BJ (cell line): ENCODE results near the gene STX12. TPM values are rescaled to one million over a fixed set of nuclear protein-coding genes. Genes with fewer than 3 reads are reported as not detected.
"Not testable (repeated sequence)": the region's sequence is repeated elsewhere in the genome, so short reads cannot be mapped to it uniquely, and the experiment has no call there.

ENCODE experiments used
- CTCF ChIA-PET: fragments of 350-600 bp; formaldehyde crosslinking; extraction: SDS; loops from one replicate; lab custom pipeline; 2021; ENCODE audit warnings: antibody characterized with exemption, inconsistent platforms; lab: Yijun Ruan, JAX
- POLR2A ChIA-PET: fragments of 300-600 bp; sonication (Branson Sonifier 250); formaldehyde crosslinking; extraction: SDS; loops from one replicate; lab custom pipeline; 2021; ENCODE audit warnings: antibody characterized with exemption; lab: Charles Lee
- DNase-seq: peaks from one replicate; pipeline ENCODE4 v3.0.0-alpha.2; 2011; ENCODE audit warnings: low read depth
- H3K27me3 ChIP-seq: 2 replicates; pipeline ENCODE4 v1.6.0; 2011; ENCODE audit warnings: low read length; ENCODE audit not compliant: control insufficient read depth, insufficient read depth
- H3K36me3 ChIP-seq: 2 replicates; pipeline ENCODE4 v1.5.1; 2011; ENCODE audit warnings: low read length; ENCODE audit not compliant: control insufficient read depth, insufficient read depth
- H3K4me3 ChIP-seq: 2 replicates; pipeline ENCODE4 v1.5.1; 2011; ENCODE audit warnings: low read depth, mild to moderate bottlenecking, control low read depth, low read length
- polyA plus RNA-seq: library from polyadenylated mRNA; depleted of rRNA; stranded (reverse); fragments of >200 nt; gene quantifications from 2 replicates; pipeline ENCODE4 v1.2.3, GENCODE V29; 2011
- TF ChIP-seq, protein P1 (sequence below): IDR thresholded peaks from 2 replicates; pipeline ENCODE4 v1.5.1; 2011; ENCODE audit warnings: low read depth, mild to moderate bottlenecking, control low read depth, inconsistent platforms, low read length, moderate library complexity; ENCODE audit not compliant: insufficient read depth

The STX12 gene
- polyA plus RNA-seq, 1 experiment = 31.2 TPM

DNA sequence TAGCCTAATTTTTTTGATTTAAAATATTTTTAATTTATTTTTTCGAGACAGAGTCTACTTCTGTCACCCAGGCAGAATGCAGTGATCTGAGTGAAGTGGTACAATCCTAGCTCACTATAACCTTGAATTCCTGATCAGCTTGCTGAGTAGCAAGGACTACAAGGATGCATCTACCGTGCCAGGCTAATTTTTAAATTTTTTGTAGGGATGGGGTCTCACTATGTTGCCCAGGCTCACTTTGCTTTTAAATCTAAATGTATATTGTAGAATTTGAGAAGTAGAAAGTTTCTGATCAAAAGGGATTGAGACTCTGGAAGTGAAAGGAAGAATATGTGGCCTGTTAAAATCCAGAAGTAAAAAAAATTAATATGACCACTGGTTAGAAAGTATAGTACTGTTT is 1.6 kb downstream of the STX12 start:
- CTCF ChIA-PET = interaction anchor here (1.1 to 1.9 kb wide), 2 partner anchors 42 to 103 kb away, joined by 3 to 4 read pairs; partner anchors contain the start of gene IFI6
- Histone ChIP-seq H3K36me3 (no peaks in the 10 kb centered on the region), H3K27me3 (no peaks in the 10 kb centered on the region), H3K4me3 (peak overlapping the region; percentile 77; the same call in 1 of the 2 replicates)
- TF ChIP-seq, protein P1, sequence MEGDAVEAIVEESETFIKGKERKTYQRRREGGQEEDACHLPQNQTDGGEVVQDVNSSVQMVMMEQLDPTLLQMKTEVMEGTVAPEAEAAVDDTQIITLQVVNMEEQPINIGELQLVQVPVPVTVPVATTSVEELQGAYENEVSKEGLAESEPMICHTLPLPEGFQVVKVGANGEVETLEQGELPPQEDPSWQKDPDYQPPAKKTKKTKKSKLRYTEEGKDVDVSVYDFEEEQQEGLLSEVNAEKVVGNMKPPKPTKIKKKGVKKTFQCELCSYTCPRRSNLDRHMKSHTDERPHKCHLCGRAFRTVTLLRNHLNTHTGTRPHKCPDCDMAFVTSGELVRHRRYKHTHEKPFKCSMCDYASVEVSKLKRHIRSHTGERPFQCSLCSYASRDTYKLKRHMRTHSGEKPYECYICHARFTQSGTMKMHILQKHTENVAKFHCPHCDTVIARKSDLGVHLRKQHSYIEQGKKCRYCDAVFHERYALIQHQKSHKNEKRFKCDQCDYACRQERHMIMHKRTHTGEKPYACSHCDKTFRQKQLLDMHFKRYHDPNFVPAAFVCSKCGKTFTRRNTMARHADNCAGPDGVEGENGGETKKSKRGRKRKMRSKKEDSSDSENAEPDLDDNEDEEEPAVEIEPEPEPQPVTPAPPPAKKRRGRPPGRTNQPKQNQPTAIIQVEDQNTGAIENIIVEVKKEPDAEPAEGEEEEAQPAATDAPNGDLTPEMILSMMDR = no peak
- POLR2A ChIA-PET = interaction anchor here (0.6 kb wide), 1 partner anchor 33 kb away, joined by 3 read pairs; no protein-coding TSS in a partner anchor
- no peak for DNase-seq

GRCh38 chr1:27775336-27775735 is 2.3 kb downstream of the STX12 start:
- H3K4me3 ChIP-seq, DNase-seq, H3K36me3 ChIP-seq, H3K27me3 ChIP-seq: not testable (repeated sequence)
- CTCF ChIA-PET = interaction anchor here (0.5 to 1.1 kb wide), 2 partner anchors 54 to 103 kb away, joined by 3 to 4 read pairs; partner anchors contain the start of gene IFI6
- POLR2A ChIA-PET = interaction anchor here (0.6 kb wide), 1 partner anchor 33 kb away, joined by 3 read pairs; no protein-coding TSS in a partner anchor

- H3K27me3 ChIP-seq, DNase-seq, POLR2A ChIA-PET, H3K36me3 ChIP-seq, H3K4me3 ChIP-seq: not testable (repeated sequence)
- CTCF ChIA-PET = interaction anchor here (1.5 kb wide), 1 partner anchor 13 kb away, joined by 4 read pairs; no protein-coding TSS in a partner anchor
These were observed 3.3 kb downstream of the STX12 start for GRCh38 chr1:27776276-27776675.

- POLR2A ChIA-PET = no interaction called here
- no peak for DNase-seq
- no peaks in the 10 kb centered on the region for H3K27me3 ChIP-seq
- TF ChIP-seq, protein P1 = no peak
- no peaks in the 10 kb centered on the region; the same call in 1 of the 2 replicates for H3K36me3 ChIP-seq
- no peak overlapping the region for H3K4me3 ChIP-seq
- CTCF ChIA-PET = interaction anchor here (1.1 kb wide), 1 partner anchor 109 kb away, joined by 3 read pairs; no protein-coding TSS in a partner anchor
These were observed 5.0 kb downstream of the STX12 start for GRCh38 chr1:27778056-27778455.

DNA sequence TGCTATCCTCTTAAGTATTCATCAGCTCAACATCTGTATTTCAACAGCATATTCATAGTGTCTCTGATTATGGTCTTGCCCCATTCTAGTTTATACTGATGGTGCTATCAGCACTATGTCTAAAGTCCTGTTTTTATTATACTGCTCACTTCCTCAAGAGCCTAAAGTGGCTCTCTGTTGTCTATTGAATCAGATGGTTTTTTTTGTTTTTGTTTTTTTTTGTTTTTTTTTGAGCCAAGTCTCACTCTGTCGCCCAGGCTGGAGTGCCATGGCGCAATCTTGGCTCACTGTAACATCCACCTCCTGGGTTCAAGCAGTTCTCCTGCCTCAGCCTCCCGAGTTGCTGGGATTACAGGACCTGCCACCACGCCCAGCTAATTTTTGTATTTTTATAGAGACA is 6.1 kb downstream of the STX12 start:
- POLR2A ChIA-PET = no interaction called here
- Histone ChIP-seq H3K27me3 (no peaks in the 10 kb centered on the region), H3K4me3 (no peak overlapping the region), H3K36me3 (no peaks in the 10 kb centered on the region; the same call in 1 of the 2 replicates)
- TF ChIP-seq, protein P1 = no peak
- CTCF ChIA-PET = interaction anchor here (1.1 kb wide), 1 partner anchor 110 kb away, joined by 3 read pairs; no protein-coding TSS in a partner anchor
- DNase-seq = no peak

DNA sequence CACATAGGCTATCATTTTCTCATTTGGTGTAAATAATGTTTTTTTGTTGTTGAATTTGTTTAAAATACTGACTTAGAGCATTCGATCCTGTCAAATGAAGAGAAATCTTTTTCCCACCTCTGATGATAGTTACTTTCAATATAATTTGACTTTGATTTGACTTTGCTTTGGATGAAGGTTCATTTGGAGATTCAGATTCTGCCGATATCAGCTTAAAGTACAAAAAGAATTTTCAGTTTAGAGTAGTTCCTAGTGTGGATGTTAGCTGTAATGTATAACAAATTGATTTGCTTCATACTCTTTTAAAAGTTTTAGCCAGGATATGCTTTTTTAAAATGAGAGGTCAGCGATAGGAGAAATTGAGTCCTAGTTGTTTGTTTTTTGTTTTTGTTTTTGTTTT is 9.9 kb downstream of the STX12 start:
- POLR2A ChIA-PET = interaction anchor here (0.8 kb wide), 1 partner anchor 10 kb away, joined by 3 read pairs; the partner anchor contains the start of gene STX12
- TF ChIP-seq, protein P1 = no peak
- CTCF ChIA-PET = interaction anchor here (0.9 to 1.1 kb wide), 2 partner anchors 9 to 76 kb away, joined by 4 read pairs; no protein-coding TSS in a partner anchor
- Histone ChIP-seq H3K4me3 (no peak overlapping the region), H3K36me3 (no peaks in the 10 kb centered on the region; the same call in 1 of the 2 replicates), H3K27me3 (no peaks in the 10 kb centered on the region)
- DNase-seq = no peak
